GM13977 (cell line): ENCODE results near the gene OR8K5.

Experiments used
- DNase-seq: peaks from one replicate; pipeline ENCODE4 v3.0.0; 2012; ENCODE audit warnings: low spot score
- CTCF ChIP-seq: IDR thresholded peaks from 2 replicates; pipeline ENCODE4 v1.5.1; 2012; ENCODE audit warnings: mild to moderate bottlenecking, control low read depth; ENCODE audit not compliant: insufficient read depth; ENCODE audit errors: extremely low read depth, missing control alignments
- in situ Hi-C: fragments of 300-500 bp; cut with MboI; formaldehyde crosslinking; loops from one replicate; pipeline ENCODE4 v1.12.0; 2022; ENCODE audit warnings: low sequenced_read_pairs, low pct_unique_long_range_greater_than_20kb, mixed read lengths, inconsistent platforms; ENCODE audit not compliant: unreplicated experiment

OR8K5 gene

GRCh38 chr11:56122073-56122472 is 38.0 kb downstream of the OR8K5 start, which contains the start of gene OR8H3:
Gene OR8H3, plus strand, starts transcription at chr11:56122373. Its CDS starts 0 bp downstream, at chr11:56122373.
- no peak for TF ChIP-seq CTCF
- in situ Hi-C loops, result no loop called here
- DNase-seq, result no peak
